ENCODE measurements around the gene C17orf107.
A peak's percentile ranks its signal among the peaks of the same experiment; 100 is the strongest.
"Not testable (repeated sequence)": the region's sequence is repeated elsewhere in the genome, so short reads cannot be mapped to it uniquely, and the experiment has no call there.

C17orf107 gene

GRCh38 chr17:4906642-4907041 is 7.3 kb downstream of the C17orf107 start:
- not testable (repeated sequence) for H3K36me3 ChIP-seq (ENCODE audit: control insufficient read depth, insufficient read depth, low read length); H3K9me3 ChIP-seq (ENCODE audit: control insufficient read depth, low read length); H3K4me3 ChIP-seq (ENCODE audit: low read length); H3K9ac ChIP-seq (ENCODE audit: low read length); H3K27me3 ChIP-seq (ENCODE audit: control insufficient read depth, insufficient read depth, low read length)
- H3K4me1 ChIP-seq (ENCODE audit: control insufficient read depth, insufficient read depth, low read length): peaks cover 19% of the 10 kb centered on the region

- no peaks in the 10 kb centered on the region for H3K27me3 ChIP-seq (ENCODE audit: control insufficient read depth, insufficient read depth, low read length)
- H3K9ac ChIP-seq (ENCODE audit: low read length): no peak overlapping the region
- H3K4me1 ChIP-seq (ENCODE audit: control insufficient read depth, insufficient read depth, low read length): peaks cover 13% of the 10 kb centered on the region
These were observed 9.0 kb downstream of the C17orf107 start for GRCh38 chr17:4908301-4908700.

GRCh38 chr17:4908711-4909496 is 9.6 kb downstream of the C17orf107 start:
- no peak overlapping the region for H3K4me3 ChIP-seq (ENCODE audit: low read length)
- no peaks in the 10 kb centered on the region for H3K27me3 ChIP-seq (ENCODE audit: control insufficient read depth, insufficient read depth, low read length)
- H3K4me1 ChIP-seq (ENCODE audit: control insufficient read depth, insufficient read depth, low read length): peaks cover 9% of the 10 kb centered on the region
- H3K36me3 ChIP-seq (ENCODE audit: control insufficient read depth, insufficient read depth, low read length): no peaks in the 10 kb centered on the region
- H3K9me3 ChIP-seq (ENCODE audit: control insufficient read depth, low read length): no peaks in the 10 kb centered on the region
- peak overlapping the region; percentile 13 for H3K9ac ChIP-seq (ENCODE audit: low read length)

More at GRCh38 chr17:4908301-4908700, 9.0 kb downstream of the C17orf107 start:
- no peak overlapping the region for H3K4me3 ChIP-seq (ENCODE audit: low read length)
- H3K9me3 ChIP-seq (ENCODE audit: control insufficient read depth, low read length): no peaks in the 10 kb centered on the region
- no peaks in the 10 kb centered on the region for H3K36me3 ChIP-seq (ENCODE audit: control insufficient read depth, insufficient read depth, low read length)

GRCh38 chr17:4913994-4914393 is 14.7 kb downstream of the C17orf107 start:
- Histone ChIP-seq H3K9me3 (ENCODE audit: control insufficient read depth, low read length) (no peaks in the 10 kb centered on the region), H3K4me3 (ENCODE audit: low read length) (no peak overlapping the region), H3K9ac (ENCODE audit: low read length) (no peak overlapping the region), H3K27me3 (ENCODE audit: control insufficient read depth, insufficient read depth, low read length) (no peaks in the 10 kb centered on the region), H3K36me3 (ENCODE audit: control insufficient read depth, insufficient read depth, low read length) (no peaks in the 10 kb centered on the region), H3K4me1 (ENCODE audit: control insufficient read depth, insufficient read depth, low read length) (peaks cover 9% of the 10 kb centered on the region)

- H3K4me1 ChIP-seq (ENCODE audit: control insufficient read depth, insufficient read depth, low read length); H3K36me3 ChIP-seq (ENCODE audit: control insufficient read depth, insufficient read depth, low read length); H3K9me3 ChIP-seq (ENCODE audit: control insufficient read depth, low read length); H3K4me3 ChIP-seq (ENCODE audit: low read length); H3K27me3 ChIP-seq (ENCODE audit: control insufficient read depth, insufficient read depth, low read length); H3K9ac ChIP-seq (ENCODE audit: low read length): not testable (repeated sequence)
These were observed 15.2 kb downstream of the C17orf107 start for GRCh38 chr17:4914551-4914950.

- H3K4me1 ChIP-seq (ENCODE audit: control insufficient read depth, insufficient read depth, low read length): no peaks in the 10 kb centered on the region
- H3K9ac ChIP-seq (ENCODE audit: low read length): no peak overlapping the region
- H3K36me3 ChIP-seq (ENCODE audit: control insufficient read depth, insufficient read depth, low read length): no peaks in the 10 kb centered on the region
- no peaks in the 10 kb centered on the region for H3K9me3 ChIP-seq (ENCODE audit: control insufficient read depth, low read length)
- no peak overlapping the region for H3K4me3 ChIP-seq (ENCODE audit: low read length)
- no peaks in the 10 kb centered on the region for H3K27me3 ChIP-seq (ENCODE audit: control insufficient read depth, insufficient read depth, low read length)
These were observed 20.2 kb downstream of the C17orf107 start for GRCh38 chr17:4919511-4920047.

GRCh38 chr17:4920351-4921048 is 21.2 kb downstream of the C17orf107 start:
- Histone ChIP-seq H3K27me3 (ENCODE audit: control insufficient read depth, insufficient read depth, low read length) (no peaks in the 10 kb centered on the region), H3K9ac (ENCODE audit: low read length) (no peak overlapping the region), H3K4me1 (ENCODE audit: control insufficient read depth, insufficient read depth, low read length) (no peaks in the 10 kb centered on the region), H3K4me3 (ENCODE audit: low read length) (no peak overlapping the region), H3K36me3 (ENCODE audit: control insufficient read depth, insufficient read depth, low read length) (no peaks in the 10 kb centered on the region), H3K9me3 (ENCODE audit: control insufficient read depth, low read length) (no peaks in the 10 kb centered on the region)

GRCh38 chr17:4921320-4921719 is 22.0 kb downstream of the C17orf107 start:
- Histone ChIP-seq H3K27me3 (ENCODE audit: control insufficient read depth, insufficient read depth, low read length) (no peaks in the 10 kb centered on the region), H3K4me1 (ENCODE audit: control insufficient read depth, insufficient read depth, low read length) (no peaks in the 10 kb centered on the region), H3K9me3 (ENCODE audit: control insufficient read depth, low read length) (no peaks in the 10 kb centered on the region), H3K36me3 (ENCODE audit: control insufficient read depth, insufficient read depth, low read length) (no peaks in the 10 kb centered on the region), H3K9ac (ENCODE audit: low read length) (no peak overlapping the region), H3K4me3 (ENCODE audit: low read length) (no peak overlapping the region)

GRCh38 chr17:4926577-4927335 is 27.4 kb downstream of the C17orf107 start:
- not testable (repeated sequence) for H3K27me3 ChIP-seq (ENCODE audit: control insufficient read depth, insufficient read depth, low read length); H3K4me1 ChIP-seq (ENCODE audit: control insufficient read depth, insufficient read depth, low read length); H3K4me3 ChIP-seq (ENCODE audit: low read length); H3K9me3 ChIP-seq (ENCODE audit: control insufficient read depth, low read length); H3K9ac ChIP-seq (ENCODE audit: low read length); H3K36me3 ChIP-seq (ENCODE audit: control insufficient read depth, insufficient read depth, low read length)

- Histone ChIP-seq H3K27me3 (ENCODE audit: control insufficient read depth, insufficient read depth, low read length) (no peaks in the 10 kb centered on the region), H3K36me3 (ENCODE audit: control insufficient read depth, insufficient read depth, low read length) (no peaks in the 10 kb centered on the region), H3K4me3 (ENCODE audit: low read length) (no peak overlapping the region), H3K9ac (ENCODE audit: low read length) (no peak overlapping the region), H3K4me1 (ENCODE audit: control insufficient read depth, insufficient read depth, low read length) (peaks cover under 1% of the 10 kb centered on the region), H3K9me3 (ENCODE audit: control insufficient read depth, low read length) (no peaks in the 10 kb centered on the region)
These were observed 29.5 kb downstream of the C17orf107 start for GRCh38 chr17:4928881-4929280.

GRCh38 chr17:4931963-4932362 is 32.6 kb downstream of the C17orf107 start, which contains the start of gene GP1BA:
Gene GP1BA (plus strand): TSS chr17:4932277. CDS start chr17:4932605, 328 bp downstream.
- peaks cover 6% of the 10 kb centered on the region for H3K4me1 ChIP-seq (ENCODE audit: control insufficient read depth, insufficient read depth, low read length)
- H3K9ac ChIP-seq (ENCODE audit: low read length): no peak within 1 kb of the TSS

GRCh38 chr17:4932756-4933155 is 33.4 kb downstream of the C17orf107 start:
- no peaks in the 10 kb centered on the region for H3K27me3 ChIP-seq (ENCODE audit: control insufficient read depth, insufficient read depth, low read length)
- peaks cover 5% of the 10 kb centered on the region for H3K36me3 ChIP-seq (ENCODE audit: control insufficient read depth, insufficient read depth, low read length)
- peaks cover 6% of the 10 kb centered on the region for H3K4me1 ChIP-seq (ENCODE audit: control insufficient read depth, insufficient read depth, low read length)
- H3K4me3 ChIP-seq (ENCODE audit: low read length): no peak overlapping the region
- no peaks in the 10 kb centered on the region for H3K9me3 ChIP-seq (ENCODE audit: control insufficient read depth, low read length)
- no peak overlapping the region for H3K9ac ChIP-seq (ENCODE audit: low read length)

More at GRCh38 chr17:4931963-4932362, 32.6 kb downstream of the C17orf107 start, which contains the start of gene GP1BA:
- Histone ChIP-seq H3K9me3 (ENCODE audit: control insufficient read depth, low read length) (no peaks in the 10 kb centered on the region), H3K4me3 (ENCODE audit: low read length) (no peak within 1 kb of the TSS), H3K36me3 (ENCODE audit: control insufficient read depth, insufficient read depth, low read length) (no peaks in the 10 kb centered on the region), H3K27me3 (ENCODE audit: control insufficient read depth, insufficient read depth, low read length) (no peaks in the 10 kb centered on the region)

Data from mucosa of stomach (tissue), 1 donor.